ENCODE data around the gene CPTP.

The CPTP gene

DNA sequence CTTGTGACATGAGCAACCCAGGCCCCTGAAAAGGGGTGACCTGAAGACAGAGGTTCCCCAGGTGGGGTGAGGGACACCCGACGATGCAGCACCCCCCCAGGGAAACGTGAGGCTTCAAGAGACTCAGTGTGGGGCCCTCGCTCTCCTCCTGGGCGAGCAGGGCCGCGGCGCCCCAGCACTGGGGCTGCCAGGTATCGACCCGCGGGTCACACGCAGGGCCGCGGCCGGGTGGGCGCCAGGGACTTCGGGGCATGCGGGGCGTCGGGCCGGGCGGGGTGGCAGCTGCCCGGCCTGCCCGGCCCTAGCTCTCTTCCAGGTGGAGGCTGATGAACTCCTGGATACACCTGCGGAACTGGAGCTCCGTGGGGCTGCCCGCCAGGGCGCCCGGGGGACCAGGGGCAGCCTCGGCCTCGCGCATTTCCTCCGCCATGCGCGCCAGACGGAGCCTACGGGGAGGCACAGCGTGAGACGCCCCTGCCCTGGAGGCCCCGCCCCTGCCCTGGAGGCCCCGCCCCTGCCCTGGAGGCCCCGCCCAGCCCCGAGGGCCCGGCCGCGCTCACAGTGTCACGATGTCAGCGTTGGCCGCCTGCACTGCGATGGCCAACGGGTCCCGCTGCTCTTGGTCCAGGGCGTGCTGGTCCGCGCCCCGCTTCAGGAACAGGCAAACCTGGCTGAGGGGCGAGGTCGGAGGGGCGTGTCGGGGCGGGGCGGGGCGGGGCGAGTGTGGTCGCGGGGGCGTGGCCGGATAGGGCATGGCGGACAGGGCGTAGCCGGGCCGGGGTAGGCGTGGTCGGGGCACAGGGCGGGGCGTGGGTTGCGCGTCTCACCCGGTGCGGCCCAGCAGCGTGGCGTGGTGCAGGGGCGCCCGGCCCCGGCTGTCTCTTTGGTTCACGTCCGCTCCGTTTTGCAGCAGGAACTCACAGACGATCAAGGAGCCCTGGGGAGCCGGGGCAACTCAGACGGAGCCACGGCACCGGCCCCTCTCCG lies 31.0 kb upstream of the CPTP start:
- peaks cover 3 to 31% of the 10 kb centered on the region in 2 donors for H3K36me3 ChIP-seq (replicated peaks in 1 of 2; ENCODE audit: control insufficient read depth in 2 of 2, insufficient read depth in 2 of 2, low read length in 2 of 2)
- H3K9me3 ChIP-seq (replicated peaks in 1 of 2; ENCODE audit: control insufficient read depth in 2 of 2, insufficient read depth in 1 of 2, low read depth in 1 of 2, low read length in 2 of 2) = peaks cover 0 to 3% of the 10 kb centered on the region in 2 donors
- H3K4me2 ChIP-seq (ENCODE audit: insufficient read depth, low read length, poor library complexity, severe bottlenecking) = peak overlapping the region; percentile 18
- no peak overlapping the region for H3K18ac ChIP-seq (ENCODE audit: low read length)
- no peak overlapping the region for H4K8ac ChIP-seq (ENCODE audit: low read depth, low read length)
- H3K4me1 ChIP-seq (ENCODE audit: control insufficient read depth in 2 of 2, insufficient read depth in 1 of 2, low read depth in 1 of 2, low read length in 2 of 2) = no peaks in the 10 kb centered on the region
- peaks cover 4% of the 10 kb centered on the region for H3K79me1 ChIP-seq (ENCODE audit: low read depth, low read length)
- H4K91ac ChIP-seq (ENCODE audit: low read depth, low read length, poor library complexity) = no peak overlapping the region
- no CpG with 5 or more reads among the region's 94 CpGs for WGBS, 2 donors (ENCODE audit: extremely low coverage in 2 of 2, insufficient read length in 2 of 2, insufficient replicate concordance in 1 of 2)
- H3K4ac ChIP-seq (ENCODE audit: low read length) = no peak overlapping the region
- H2BK12ac ChIP-seq (ENCODE audit: low read length) = no peak overlapping the region
- H3K14ac ChIP-seq (ENCODE audit: low read length) = no peak overlapping the region
- H2BK15ac ChIP-seq (ENCODE audit: low read length) = no peak overlapping the region
- no peak for DNase-seq (ENCODE audit: low spot score)
- no peak overlapping the region for H3K27ac ChIP-seq (replicated peaks; ENCODE audit: low read length)
- peak overlapping the region; percentile 70 for H2AK5ac ChIP-seq (ENCODE audit: low read depth, low read length)
- no peak overlapping the region for H2AFZ ChIP-seq (ENCODE audit: low read length)
- peak overlapping the region; percentile 85 for H3K23ac ChIP-seq (ENCODE audit: low read depth, low read length, poor library complexity)
- peak overlapping the region; percentile 24 for H2BK5ac ChIP-seq (ENCODE audit: low read length)
- H3K9ac ChIP-seq (ENCODE audit: low read depth, low read length, poor library complexity) = no peak overlapping the region
- H3K4me3 ChIP-seq (ENCODE audit: low read length in 2 of 2) = no peak overlapping the region
- no peak overlapping the region for H2BK120ac ChIP-seq (ENCODE audit: low read depth, low read length)
- H3K27me3 ChIP-seq (ENCODE audit: control insufficient read depth in 3 of 3, insufficient read depth in 3 of 3, low read depth in 1 of 3, low read length in 3 of 3) = no peaks in the 10 kb centered on the region

GRCh38 chr1:1294250-1294890 lies 30.2 kb upstream of the CPTP start:
- no peak overlapping the region for H2AFZ ChIP-seq (ENCODE audit: low read length)
- H3K14ac ChIP-seq (ENCODE audit: low read length) = no peak overlapping the region
- no peak overlapping the region for H2BK15ac ChIP-seq (ENCODE audit: low read length)
- no peak overlapping the region for H2BK120ac ChIP-seq (ENCODE audit: low read depth, low read length)
- H3K79me1 ChIP-seq (ENCODE audit: low read depth, low read length) = peaks cover 4% of the 10 kb centered on the region
- no peak overlapping the region for H3K4me3 ChIP-seq (ENCODE audit: low read length in 2 of 2)
- no peak overlapping the region for H3K4ac ChIP-seq (ENCODE audit: low read length)
- H4K91ac ChIP-seq (ENCODE audit: low read depth, low read length, poor library complexity) = no peak overlapping the region
- no peak overlapping the region for H2BK12ac ChIP-seq (ENCODE audit: low read length)
- H3K9me3 ChIP-seq (replicated peaks in 1 of 2; ENCODE audit: control insufficient read depth in 2 of 2, insufficient read depth in 1 of 2, low read depth in 1 of 2, low read length in 2 of 2) = peaks cover 0 to 3% of the 10 kb centered on the region in 2 donors
- H2AK5ac ChIP-seq (ENCODE audit: low read depth, low read length) = peak overlapping the region; percentile 70
- H3K23ac ChIP-seq (ENCODE audit: low read depth, low read length, poor library complexity) = peak overlapping the region; percentile 55
- H4K8ac ChIP-seq (ENCODE audit: low read depth, low read length) = no peak overlapping the region
- no peaks in the 10 kb centered on the region for H3K4me1 ChIP-seq (ENCODE audit: control insufficient read depth in 2 of 2, insufficient read depth in 1 of 2, low read depth in 1 of 2, low read length in 2 of 2)
- no CpG with 5 or more reads among the region's 58 CpGs for WGBS, 2 donors (ENCODE audit: extremely low coverage in 2 of 2, insufficient read length in 2 of 2, insufficient replicate concordance in 1 of 2)
- H3K4me2 ChIP-seq (ENCODE audit: insufficient read depth, low read length, poor library complexity, severe bottlenecking) = no peak overlapping the region
- peak overlapping the region; percentile 24 for H2BK5ac ChIP-seq (ENCODE audit: low read length)
- H3K9ac ChIP-seq (ENCODE audit: low read depth, low read length, poor library complexity) = no peak overlapping the region
- no peak overlapping the region for H3K27ac ChIP-seq (replicated peaks; ENCODE audit: low read length)
- H3K18ac ChIP-seq (ENCODE audit: low read length) = peak overlapping the region; percentile 52
- no peak for DNase-seq (ENCODE audit: low spot score)
- H3K36me3 ChIP-seq (replicated peaks in 1 of 2; ENCODE audit: control insufficient read depth in 2 of 2, insufficient read depth in 2 of 2, low read length in 2 of 2) = peaks cover 3 to 31% of the 10 kb centered on the region in 2 donors
- H3K27me3 ChIP-seq (ENCODE audit: control insufficient read depth in 3 of 3, insufficient read depth in 3 of 3, low read depth in 1 of 3, low read length in 3 of 3) = no peaks in the 10 kb centered on the region

- Histone ChIP-seq H4K8ac (ENCODE audit: low read depth, low read length) (no peak overlapping the region), H3K4me2 (ENCODE audit: insufficient read depth, low read length, poor library complexity, severe bottlenecking) (no peak overlapping the region), H2BK15ac (ENCODE audit: low read length) (no peak overlapping the region), H3K9ac (ENCODE audit: low read depth, low read length, poor library complexity) (no peak overlapping the region), H3K14ac (ENCODE audit: low read length) (no peak overlapping the region), H3K79me1 (ENCODE audit: low read depth, low read length) (peaks cover 4% of the 10 kb centered on the region), H2AFZ (ENCODE audit: low read length) (no peak overlapping the region), H4K91ac (ENCODE audit: low read depth, low read length, poor library complexity) (no peak overlapping the region), H2BK120ac (ENCODE audit: low read depth, low read length) (no peak overlapping the region), H2BK12ac (ENCODE audit: low read length) (no peak overlapping the region), H3K36me3 (replicated peaks in 1 of 2; ENCODE audit: control insufficient read depth in 2 of 2, insufficient read depth in 2 of 2, low read length in 2 of 2) (peaks cover 3 to 31% of the 10 kb centered on the region in 2 donors), H3K27ac (replicated peaks; ENCODE audit: low read length) (no peak overlapping the region), H3K18ac (ENCODE audit: low read length) (no peak overlapping the region), H3K23ac (ENCODE audit: low read depth, low read length, poor library complexity) (peak overlapping the region; percentile 73), H2BK5ac (ENCODE audit: low read length) (peak overlapping the region; percentile 13), H2AK5ac (ENCODE audit: low read depth, low read length) (no peak overlapping the region), H3K27me3 (ENCODE audit: control insufficient read depth in 3 of 3, insufficient read depth in 3 of 3, low read depth in 1 of 3, low read length in 3 of 3) (no peaks in the 10 kb centered on the region), H3K4me1 (ENCODE audit: control insufficient read depth in 2 of 2, insufficient read depth in 1 of 2, low read depth in 1 of 2, low read length in 2 of 2) (no peaks in the 10 kb centered on the region), H3K9me3 (replicated peaks in 1 of 2; ENCODE audit: control insufficient read depth in 2 of 2, insufficient read depth in 1 of 2, low read depth in 1 of 2, low read length in 2 of 2) (peaks cover 0 to 3% of the 10 kb centered on the region in 2 donors), H3K4ac (ENCODE audit: low read length) (no peak overlapping the region), H3K4me3 (ENCODE audit: low read length in 2 of 2) (no peak overlapping the region)
- DNase-seq (ENCODE audit: low spot score) = no peak
- WGBS, 2 donors (ENCODE audit: extremely low coverage in 2 of 2, insufficient read length in 2 of 2, insufficient replicate concordance in 1 of 2) = no CpG with 5 or more reads among the region's 35 CpGs
These were observed 29.3 kb upstream of the CPTP start for GRCh38 chr1:1295154-1295923.
